Measurements from ENCODE around the gene RALGDS.
"Not testable (repeated sequence)": the region's sequence is repeated elsewhere in the genome, so short reads cannot be mapped to it uniquely, and the experiment has no call there.

Gene RALGDS

GRCh38 chr9:133094842-133095393 is 26.1 kb downstream of the RALGDS start:
- Mint-ChIP-seq H3K27ac (no peak overlapping the region), H3K4me3 (no peak overlapping the region), H3K36me3 (peaks cover 39% of the 10 kb centered on the region), H3K9me3 (peaks cover 11% of the 10 kb centered on the region), H3K27me3 (peaks cover 4% of the 10 kb centered on the region), H3K4me1 (no peaks in the 10 kb centered on the region)
- no peak for DNase-seq
- CTCF ChIA-PET = interaction anchor here (0.9 to 1.8 kb wide), 6 partner anchors 8 to 73 kb away, joined by 3 to 4 read pairs (median 3); no protein-coding TSS in a partner anchor

GRCh38 chr9:133094351-133094750 is 26.7 kb downstream of the RALGDS start:
- H3K27me3 Mint-ChIP-seq, H3K4me1 Mint-ChIP-seq, DNase-seq, H3K4me3 Mint-ChIP-seq, H3K27ac Mint-ChIP-seq: not testable (repeated sequence)
- H3K36me3 Mint-ChIP-seq = peaks cover 38% of the 10 kb centered on the region
- CTCF ChIA-PET = interaction anchor here (0.6 to 1.8 kb wide), 6 partner anchors 9 to 72 kb away, joined by 3 to 4 read pairs (median 3); no protein-coding TSS in a partner anchor
- H3K9me3 Mint-ChIP-seq = peaks cover 11% of the 10 kb centered on the region

- Mint-ChIP-seq H3K27ac (no peak overlapping the region), H3K4me3 (no peak overlapping the region), H3K4me1 (no peaks in the 10 kb centered on the region), H3K9me3 (peaks cover 3% of the 10 kb centered on the region), H3K36me3 (peaks cover 5% of the 10 kb centered on the region), H3K27me3 (peaks cover 8% of the 10 kb centered on the region)
- CTCF ChIA-PET = interaction anchor here (0.9 to 1.2 kb wide), 2 partner anchors 42 to 69 kb away, joined by 3 read pairs; no protein-coding TSS in a partner anchor
- no peak for DNase-seq
Observed at GRCh38 chr9:133090752-133091385, 30.2 kb downstream of the RALGDS start.

GRCh38 chr9:133090187-133090586 is 30.9 kb downstream of the RALGDS start:
- peaks cover 2% of the 10 kb centered on the region for H3K36me3 Mint-ChIP-seq
- H3K4me1 Mint-ChIP-seq = no peaks in the 10 kb centered on the region

GRCh38 chr9:133089271-133089671 is 31.8 kb downstream of the RALGDS start:
- CTCF ChIA-PET = interaction anchor here (1.0 to 1.2 kb wide), 3 partner anchors 12 to 41 kb away, joined by 3 read pairs; no protein-coding TSS in a partner anchor
- H3K4me3 Mint-ChIP-seq = no peak overlapping the region
- DNase-seq = no peak
- peaks cover 8% of the 10 kb centered on the region for H3K27me3 Mint-ChIP-seq
- H3K36me3 Mint-ChIP-seq = no peaks in the 10 kb centered on the region
- no peaks in the 10 kb centered on the region for H3K9me3 Mint-ChIP-seq
- H3K27ac Mint-ChIP-seq = no peak overlapping the region
- H3K4me1 Mint-ChIP-seq = no peaks in the 10 kb centered on the region

More at GRCh38 chr9:133090187-133090586, 30.9 kb downstream of the RALGDS start:
- no peak for DNase-seq
- CTCF ChIA-PET = interaction anchor here (1.2 kb wide), 1 partner anchor 42 kb away, joined by 3 read pairs; no protein-coding TSS in a partner anchor
- H3K27ac Mint-ChIP-seq = no peak overlapping the region
- peaks cover 2% of the 10 kb centered on the region for H3K9me3 Mint-ChIP-seq
- H3K27me3 Mint-ChIP-seq = peaks cover 8% of the 10 kb centered on the region
- no peak overlapping the region for H3K4me3 Mint-ChIP-seq

- peaks cover 9% of the 10 kb centered on the region for H3K27me3 Mint-ChIP-seq
Observed at GRCh38 chr9:133088756-133089155, 32.3 kb downstream of the RALGDS start.

GRCh38 chr9:133088146-133088750 is 32.8 kb downstream of the RALGDS start:
- Mint-ChIP-seq H3K4me3 (no peak overlapping the region), H3K9me3 (no peaks in the 10 kb centered on the region), H3K4me1 (no peaks in the 10 kb centered on the region), H3K36me3 (no peaks in the 10 kb centered on the region), H3K27ac (no peak overlapping the region), H3K27me3 (peaks cover 11% of the 10 kb centered on the region)
- no peak for DNase-seq
- CTCF ChIA-PET = no interaction called here

More at GRCh38 chr9:133088756-133089155, 32.3 kb downstream of the RALGDS start:
- no peak overlapping the region for H3K4me3 Mint-ChIP-seq
- CTCF ChIA-PET = interaction anchor here (1.0 to 1.2 kb wide), 2 partner anchors 13 to 29 kb away, joined by 3 read pairs; no protein-coding TSS in a partner anchor
- no peak for DNase-seq
- no peaks in the 10 kb centered on the region for H3K4me1 Mint-ChIP-seq
- H3K9me3 Mint-ChIP-seq = no peaks in the 10 kb centered on the region
- no peak overlapping the region for H3K27ac Mint-ChIP-seq
- H3K36me3 Mint-ChIP-seq = no peaks in the 10 kb centered on the region

GRCh38 chr9:133087429-133088145 is 33.5 kb downstream of the RALGDS start:
- no peak for DNase-seq
- H3K4me1 Mint-ChIP-seq = no peaks in the 10 kb centered on the region
- H3K27ac Mint-ChIP-seq = no peak overlapping the region
- CTCF ChIA-PET = no interaction called here
- H3K36me3 Mint-ChIP-seq = no peaks in the 10 kb centered on the region
- no peaks in the 10 kb centered on the region for H3K9me3 Mint-ChIP-seq
- no peak overlapping the region for H3K4me3 Mint-ChIP-seq
- peaks cover 8% of the 10 kb centered on the region for H3K27me3 Mint-ChIP-seq

- Mint-ChIP-seq H3K4me3 (no peak overlapping the region), H3K4me1 (no peaks in the 10 kb centered on the region), H3K27me3 (peaks cover 8% of the 10 kb centered on the region), H3K36me3 (no peaks in the 10 kb centered on the region), H3K27ac (no peak overlapping the region), H3K9me3 (no peaks in the 10 kb centered on the region)
- DNase-seq = no peak
- CTCF ChIA-PET = no interaction called here
Observed at GRCh38 chr9:133086894-133087293, 34.1 kb downstream of the RALGDS start.

GRCh38 chr9:133086212-133086860 is 34.7 kb downstream of the RALGDS start:
- H3K36me3 Mint-ChIP-seq, DNase-seq, H3K4me1 Mint-ChIP-seq, H3K27ac Mint-ChIP-seq, CTCF ChIA-PET, H3K9me3 Mint-ChIP-seq, H3K4me3 Mint-ChIP-seq: not testable (repeated sequence)
- H3K27me3 Mint-ChIP-seq = peaks cover 14% of the 10 kb centered on the region

- H3K27ac Mint-ChIP-seq, DNase-seq, CTCF ChIA-PET, H3K4me1 Mint-ChIP-seq, H3K9me3 Mint-ChIP-seq, H3K4me3 Mint-ChIP-seq, H3K36me3 Mint-ChIP-seq: not testable (repeated sequence)
- H3K27me3 Mint-ChIP-seq = peaks cover 29% of the 10 kb centered on the region
Observed at GRCh38 chr9:133083688-133084087, 37.4 kb downstream of the RALGDS start.

GRCh38 chr9:133081957-133082644 is 38.9 kb downstream of the RALGDS start:
- DNase-seq, H3K9me3 Mint-ChIP-seq, H3K4me3 Mint-ChIP-seq, H3K27ac Mint-ChIP-seq, H3K4me1 Mint-ChIP-seq, CTCF ChIA-PET, H3K36me3 Mint-ChIP-seq: not testable (repeated sequence)
- H3K27me3 Mint-ChIP-seq = peaks cover 33% of the 10 kb centered on the region

Measured in activated naive CD4-positive, alpha-beta T cell treated with anti-CD3 and anti-CD28 coated beads, Interleukin-2, amount 10 ng/mL, durations not matched to agents 7 days and 5 days (primary cell).